Measurements from ENCODE around the gene MRTFA.
"Not testable (repeated sequence)": the region's sequence is repeated elsewhere in the genome, so short reads cannot be mapped to it uniquely, and the experiment has no call there.

The MRTFA gene

DNA sequence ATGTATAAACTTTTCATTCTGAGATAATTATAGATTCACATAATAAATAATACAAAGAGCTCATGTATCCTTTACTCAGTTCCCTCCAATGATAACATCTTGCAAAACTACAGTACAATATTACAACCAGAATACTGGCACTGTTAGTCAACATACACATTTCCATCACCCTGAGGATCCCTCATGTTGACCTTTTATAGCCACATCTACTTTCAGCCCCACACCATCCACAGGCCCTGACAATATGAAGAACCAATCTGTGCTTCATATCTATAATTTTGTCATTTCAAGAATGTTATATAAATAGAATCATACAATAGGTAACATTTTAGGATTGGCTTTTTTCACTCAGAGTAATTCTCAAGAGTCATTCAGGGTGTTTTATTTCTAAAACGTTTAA is 115.5 kb downstream of the MRTFA start:
- DNase-seq (ENCODE audit: low read depth, low spot score), result no peak

DNA sequence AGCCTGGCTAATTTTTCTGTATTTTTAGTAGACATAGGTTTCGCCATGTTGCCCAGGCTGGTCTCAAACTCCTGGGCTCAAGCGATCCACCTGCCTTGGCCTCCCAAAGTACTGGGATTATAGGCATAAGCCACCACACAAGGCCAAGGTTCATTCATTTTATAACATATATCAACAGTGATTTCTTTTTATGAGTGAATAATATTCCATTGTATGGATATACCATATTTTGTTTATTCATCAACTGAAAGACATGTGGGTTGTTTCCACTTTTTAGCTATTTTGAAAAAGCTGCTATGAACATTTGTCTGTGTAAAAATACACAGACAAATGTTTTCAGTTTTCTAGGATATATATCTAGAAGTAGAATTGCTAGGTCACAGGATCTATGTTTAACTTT is 116.0 kb downstream of the MRTFA start:
- no peak for DNase-seq (ENCODE audit: low read depth, low spot score)

GRCh38 chr22:40519948-40520331 is 116.6 kb downstream of the MRTFA start:
- DNase-seq (ENCODE audit: low read depth, low spot score), result no peak

- DNase-seq (ENCODE audit: low read depth, low spot score), result no peak
These were observed 117.1 kb downstream of the MRTFA start for GRCh38 chr22:40519284-40519947.

DNA sequence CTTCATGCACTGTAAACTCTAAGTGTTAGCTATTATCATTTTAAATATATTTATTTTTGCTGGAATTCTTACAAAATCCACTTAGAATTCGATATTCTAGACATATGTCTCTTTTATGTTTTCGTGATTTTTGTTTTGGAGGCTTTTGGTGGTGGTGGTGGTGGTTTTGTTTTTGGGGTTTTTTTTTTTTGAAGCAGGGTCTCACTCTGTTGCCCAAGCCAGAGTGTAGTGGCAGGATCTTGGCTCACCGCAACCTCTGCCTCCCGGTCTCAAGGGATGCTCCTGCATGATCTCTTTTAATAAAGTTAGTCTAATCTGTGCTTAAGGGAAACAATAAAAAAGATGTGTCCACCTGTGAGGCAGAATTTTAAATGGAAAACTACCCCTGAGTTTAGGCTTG is 117.7 kb downstream of the MRTFA start:
- DNase-seq (ENCODE audit: low read depth, low spot score), result no peak

DNA sequence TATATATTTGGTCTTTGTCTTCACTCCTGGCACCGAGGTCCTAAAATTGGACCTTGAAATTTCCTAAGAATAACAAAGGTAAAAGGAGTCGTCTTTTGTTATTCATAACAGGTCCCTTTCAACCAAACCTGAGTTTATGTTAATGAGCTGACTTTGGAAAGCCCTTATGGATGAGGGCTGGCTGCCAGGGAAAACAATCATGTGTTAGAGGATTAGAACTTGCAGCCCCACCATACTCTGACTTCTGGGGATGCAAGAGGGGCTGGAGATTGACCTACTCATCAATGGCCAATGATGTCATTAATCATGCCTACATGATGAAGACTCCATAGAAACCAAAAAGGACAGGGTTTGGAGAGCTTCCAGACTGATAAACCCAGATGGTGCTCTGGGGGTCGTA is 118.9 kb downstream of the MRTFA start:
- no peak for DNase-seq (ENCODE audit: low read depth, low spot score)

GRCh38 chr22:40516416-40516815 is 120.1 kb downstream of the MRTFA start:
- no peak for DNase-seq (ENCODE audit: low read depth, low spot score)

DNA sequence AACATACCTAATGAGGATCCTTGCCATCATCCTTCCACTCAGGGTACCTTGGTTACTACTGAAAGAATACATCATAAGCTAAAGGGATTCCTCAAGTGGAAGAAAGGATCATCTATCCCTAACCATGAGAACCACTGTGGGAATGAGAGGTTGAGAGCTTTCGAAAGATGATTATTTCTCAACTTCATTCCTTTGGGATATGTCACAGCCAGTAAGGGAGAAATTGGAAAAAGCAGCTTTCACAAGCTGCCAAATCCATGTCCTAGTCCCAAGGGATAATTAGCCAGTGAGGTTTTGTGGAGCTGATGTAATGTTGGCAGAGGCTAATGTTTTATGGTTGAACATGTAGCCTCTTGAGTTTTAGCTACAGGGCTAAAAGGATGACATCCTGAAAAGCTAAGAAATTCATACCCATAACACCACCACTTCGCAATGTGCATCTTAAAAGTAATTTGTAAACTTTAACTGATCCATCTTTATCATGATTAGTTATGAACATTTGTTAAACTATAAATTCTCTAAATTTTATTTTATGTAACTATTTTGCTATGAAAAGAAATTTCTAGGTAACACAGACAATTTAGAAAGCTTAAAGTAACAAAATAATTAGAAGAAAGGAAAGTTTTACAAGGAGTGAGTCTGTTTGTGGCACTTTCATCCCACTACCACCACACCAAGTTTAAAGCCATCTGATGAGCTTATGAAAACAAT is 123.9 kb downstream of the MRTFA start:
- peak; percentile 73 for DNase-seq (ENCODE audit: low read depth, low spot score)

GRCh38 chr22:40511604-40512003 is 124.9 kb downstream of the MRTFA start:
- DNase-seq (ENCODE audit: low read depth, low spot score), result no peak

GRCh38 chr22:40510631-40511364 is 125.7 kb downstream of the MRTFA start:
- no peak for DNase-seq (ENCODE audit: low read depth, low spot score)

GRCh38 chr22:40509401-40510134 is 127.0 kb downstream of the MRTFA start:
- DNase-seq (ENCODE audit: low read depth, low spot score), result peak; percentile 58

GRCh38 chr22:40508046-40508445 is 128.5 kb downstream of the MRTFA start:
- DNase-seq (ENCODE audit: low read depth, low spot score), result not testable (repeated sequence)

- DNase-seq (ENCODE audit: low read depth, low spot score), result no peak
These were observed 129.0 kb downstream of the MRTFA start for GRCh38 chr22:40507491-40507890.

DNA sequence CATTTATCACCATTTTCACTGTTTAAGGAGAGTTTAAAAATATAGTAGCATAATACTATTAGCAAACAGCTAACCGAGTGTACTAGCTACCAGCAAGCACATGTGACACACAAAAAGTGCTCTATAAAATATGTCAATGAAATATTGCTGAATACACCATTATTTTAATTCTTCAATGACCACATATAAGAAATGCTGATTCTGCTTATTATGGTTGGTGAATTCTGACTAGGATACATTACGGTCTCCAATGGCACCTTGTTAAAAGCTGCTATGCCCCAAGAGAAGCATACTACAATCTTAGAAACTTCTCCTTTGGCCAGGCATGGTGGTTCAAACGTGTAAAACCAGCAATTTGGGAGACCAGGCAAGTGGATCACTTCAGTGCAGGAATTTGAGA is 129.8 kb downstream of the MRTFA start:
- no peak for DNase-seq (ENCODE audit: low read depth, low spot score)

GRCh38 chr22:40504285-40505249 is 132.0 kb downstream of the MRTFA start:
- no peak for DNase-seq (ENCODE audit: low read depth, low spot score)

DNA sequence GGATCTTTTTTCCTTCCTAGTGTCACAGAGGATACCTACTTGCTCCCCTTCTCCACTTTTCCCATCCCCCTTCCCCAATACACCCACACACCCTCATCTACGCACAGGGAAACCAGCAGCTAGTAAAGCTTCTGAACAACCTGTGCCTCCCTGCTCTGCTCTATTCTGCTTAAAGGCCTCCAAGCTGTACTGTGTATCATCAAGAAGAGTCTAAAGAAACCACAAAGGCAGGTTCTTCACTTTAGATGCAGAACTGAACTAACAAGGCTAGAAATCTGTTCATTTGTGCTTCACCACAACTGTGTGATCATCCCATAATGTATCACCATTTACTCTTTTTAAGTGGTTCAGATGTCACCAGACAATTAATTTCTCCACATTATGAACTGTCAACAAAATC is 133.6 kb downstream of the MRTFA start:
- no peak for DNase-seq (ENCODE audit: low read depth, low spot score)

GRCh38 chr22:40500465-40500786 is 136.1 kb downstream of the MRTFA start:
- DNase-seq (ENCODE audit: low read depth, low spot score), result not testable (repeated sequence)

DNA sequence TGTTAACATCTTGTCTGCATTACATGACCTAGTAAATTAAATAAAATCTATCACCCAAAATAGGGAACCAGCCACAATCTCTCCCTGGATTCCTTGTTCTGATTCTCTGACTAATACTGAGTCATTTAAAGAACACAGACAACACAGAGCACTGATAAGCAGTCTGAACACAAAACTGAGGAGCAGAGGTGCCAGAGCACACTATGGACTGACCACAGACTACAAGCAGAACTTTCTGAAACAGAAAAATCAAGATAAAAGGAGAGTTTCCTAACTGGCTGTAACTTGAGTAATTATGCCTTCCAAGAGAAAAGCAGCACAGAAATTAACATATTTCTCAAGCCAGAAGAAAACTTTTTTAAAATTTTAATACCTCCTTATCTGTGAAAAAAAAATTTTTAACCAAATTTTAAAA is 137.3 kb downstream of the MRTFA start:
- DNase-seq (ENCODE audit: low read depth, low spot score), result peak; percentile 47

GRCh38 chr22:40498420-40499208 is 137.9 kb downstream of the MRTFA start:
- no peak for DNase-seq (ENCODE audit: low read depth, low spot score)

GRCh38 chr22:40493441-40493840 is 143.1 kb downstream of the MRTFA start:
- DNase-seq (ENCODE audit: low read depth, low spot score), result no peak
